ENCODE results near the gene CCNY.

- TF ChIP-seq CTCF (IDR thresholded peaks at IDR 0.05) (no peak), POLR2A (IDR thresholded peaks at IDR 0.05) (no peak)
These were observed 216.5 kb downstream of the CCNY start for GRCh38 chr10:35552650-35553342.
